ENCODE data around the gene NHLH1. TPM values are rescaled to one million over a fixed set of nuclear protein-coding genes. Genes with fewer than 3 reads are reported as not detected.

NHLH1 gene
- total and polyA plus RNA-seq, 2 donors (not counting 1 experiment from before 2014, with no cell fraction given), result 0.27 to 0.39 TPM

DNA sequence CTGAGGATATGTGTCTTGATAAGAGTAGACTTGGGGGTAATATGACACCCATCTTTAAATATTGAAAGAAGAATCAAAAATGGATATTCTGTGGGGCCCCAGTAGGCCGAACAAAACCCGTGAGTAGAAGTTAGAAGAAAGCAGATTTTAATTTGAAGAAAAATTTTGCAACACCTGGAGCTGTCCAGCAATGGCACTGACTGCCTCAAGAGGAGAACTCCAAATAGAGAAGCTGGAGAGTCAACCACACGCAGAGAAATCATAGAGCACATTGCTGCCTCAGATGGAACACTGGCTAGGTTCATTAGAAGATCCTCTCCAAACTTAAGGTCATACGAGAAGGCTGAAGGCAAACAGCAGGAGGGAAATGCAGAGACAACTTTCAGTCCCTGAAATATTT lies 6.8 kb downstream of the NHLH1 start:
- Histone ChIP-seq H3K79me2 (ENCODE audit: control insufficient read depth, insufficient read depth, low read length) (no peaks in the 10 kb centered on the region), H3K4me3 (ENCODE audit: control extremely low read depth in 1 of 5, extremely low read depth in 1 of 5, insufficient read depth in 1 of 5, low read depth in 2 of 5, low read length in 4 of 5) (no peak overlapping the region), H3K27ac (ENCODE audit: low read length in 2 of 2) (no peak overlapping the region), H3K27me3 (replicated peaks in 1 of 4; ENCODE audit: control extremely low read depth in 1 of 4, control insufficient read depth in 3 of 4, insufficient read depth in 4 of 4, low read length in 3 of 4) (no peaks in the 10 kb centered on the region), H3K36me3 (replicated peaks in 1 of 2; ENCODE audit: control extremely low read depth in 1 of 2, control insufficient read depth in 1 of 2, extremely low read depth in 1 of 2, insufficient read depth in 2 of 2, low read length in 1 of 2) (no peaks in the 10 kb centered on the region), H3K9ac (ENCODE audit: low read length) (no peak overlapping the region), H3K9me3 (ENCODE audit: control extremely low read depth in 1 of 3, control insufficient read depth in 2 of 3, insufficient read depth in 1 of 3, low read length in 2 of 3) (no peaks in the 10 kb centered on the region), H3K4me2 (replicated peaks; ENCODE audit: low read depth, low read length, poor library complexity, severe bottlenecking) (no peak overlapping the region), H4K20me1 (ENCODE audit: control insufficient read depth, insufficient read depth, low read length, poor library complexity, severe bottlenecking) (no peaks in the 10 kb centered on the region), H3K4me1 (ENCODE audit: control insufficient read depth in 2 of 2, insufficient read depth in 2 of 2, low read length in 2 of 2) (peaks cover 19 to 23% of the 10 kb centered on the region in 2 donors), H2AFZ (ENCODE audit: insufficient read depth, low read depth, low read length, poor library complexity, severe bottlenecking) (no peak overlapping the region)
- H3K9me3 Mint-ChIP-seq (ENCODE audit: insufficient read depth), result no peaks in the 10 kb centered on the region
- no peak overlapping the region for H3K4me3 Mint-ChIP-seq
- peaks cover 24% of the 10 kb centered on the region for H3K4me1 Mint-ChIP-seq
- no peak for TF ChIP-seq EZH2 (IDR thresholded peaks at IDR 0.05; ENCODE audit: borderline replicate concordance, insufficient read depth, low read depth, low read length, poor library complexity, severe bottlenecking)
- TF ChIP-seq, protein P1, sequence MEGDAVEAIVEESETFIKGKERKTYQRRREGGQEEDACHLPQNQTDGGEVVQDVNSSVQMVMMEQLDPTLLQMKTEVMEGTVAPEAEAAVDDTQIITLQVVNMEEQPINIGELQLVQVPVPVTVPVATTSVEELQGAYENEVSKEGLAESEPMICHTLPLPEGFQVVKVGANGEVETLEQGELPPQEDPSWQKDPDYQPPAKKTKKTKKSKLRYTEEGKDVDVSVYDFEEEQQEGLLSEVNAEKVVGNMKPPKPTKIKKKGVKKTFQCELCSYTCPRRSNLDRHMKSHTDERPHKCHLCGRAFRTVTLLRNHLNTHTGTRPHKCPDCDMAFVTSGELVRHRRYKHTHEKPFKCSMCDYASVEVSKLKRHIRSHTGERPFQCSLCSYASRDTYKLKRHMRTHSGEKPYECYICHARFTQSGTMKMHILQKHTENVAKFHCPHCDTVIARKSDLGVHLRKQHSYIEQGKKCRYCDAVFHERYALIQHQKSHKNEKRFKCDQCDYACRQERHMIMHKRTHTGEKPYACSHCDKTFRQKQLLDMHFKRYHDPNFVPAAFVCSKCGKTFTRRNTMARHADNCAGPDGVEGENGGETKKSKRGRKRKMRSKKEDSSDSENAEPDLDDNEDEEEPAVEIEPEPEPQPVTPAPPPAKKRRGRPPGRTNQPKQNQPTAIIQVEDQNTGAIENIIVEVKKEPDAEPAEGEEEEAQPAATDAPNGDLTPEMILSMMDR (IDR thresholded peaks at IDR 0.05), result no peak
- POLR2A ChIA-PET, result interaction anchor here (0.7 kb wide), 1 partner anchor 302 kb away, joined by 3 read pairs; no protein-coding TSS in a partner anchor
- H3K27me3 Mint-ChIP-seq, result no peaks in the 10 kb centered on the region
- ATAC-seq (ENCODE audit: low read depth), result no peak
- DNase-seq, result no peak
- no peak overlapping the region for H3K27ac Mint-ChIP-seq
- CTCF ChIA-PET, result interaction anchor here (0.6 to 7.8 kb wide), 9 partner anchors 16 to 366 kb away, joined by 3 to 79 read pairs (median 7); no protein-coding TSS in a partner anchor
- 94% methylated on average over 2 of the region's 4 CpGs for WGBS (ENCODE audit: insufficient coverage)
- intact Hi-C loops (cut with micrococcal nuclease), result no loop called here

- DNase-seq (no peak), ATAC-seq (ENCODE audit: low read depth) (no peak)
- intact Hi-C loops (cut with micrococcal nuclease), result loop anchor here (5.0 kb wide), 1 partner anchor 32 kb away; the partner anchor contains the start of genes COPA and NCSTN
- no peaks in the 10 kb centered on the region for H3K27me3 ChIP-seq (replicated peaks in 1 of 4; ENCODE audit: control extremely low read depth in 1 of 4, control insufficient read depth in 3 of 4, insufficient read depth in 4 of 4, low read length in 3 of 4)
- no peak overlapping the region for H3K9ac ChIP-seq (ENCODE audit: low read length)
- WGBS (ENCODE audit: insufficient coverage), result 74% methylated on average over 6 of the region's 6 CpGs
- no peaks in the 10 kb centered on the region for H3K9me3 ChIP-seq (ENCODE audit: control extremely low read depth in 1 of 3, control insufficient read depth in 2 of 3, insufficient read depth in 1 of 3, low read length in 2 of 3)
- ChIA-PET POLR2A (no interaction called here), CTCF (interaction anchor here (0.8 to 7.8 kb wide), 10 partner anchors 11 to 367 kb away, joined by 3 to 79 read pairs (median 18); no protein-coding TSS in a partner anchor)
- no peak for TF ChIP-seq EZH2 (IDR thresholded peaks at IDR 0.05; ENCODE audit: borderline replicate concordance, insufficient read depth, low read depth, low read length, poor library complexity, severe bottlenecking)
- TF ChIP-seq, protein P1 (IDR thresholded peaks at IDR 0.05), result no peak
- no peaks in the 10 kb centered on the region for H3K79me2 ChIP-seq (ENCODE audit: control insufficient read depth, insufficient read depth, low read length)
- Mint-ChIP-seq H3K9me3 (ENCODE audit: insufficient read depth) (no peaks in the 10 kb centered on the region), H3K4me1 (peaks cover 24% of the 10 kb centered on the region), H3K27me3 (no peaks in the 10 kb centered on the region), H3K4me3 (no peak overlapping the region), H3K27ac (peak overlapping the region; percentile 63)
- H3K4me1 ChIP-seq (ENCODE audit: control insufficient read depth in 2 of 2, insufficient read depth in 2 of 2, low read length in 2 of 2), result peaks cover 19 to 23% of the 10 kb centered on the region in 2 donors
- no peak overlapping the region for H3K4me3 ChIP-seq (ENCODE audit: control extremely low read depth in 1 of 5, extremely low read depth in 1 of 5, insufficient read depth in 1 of 5, low read depth in 2 of 5, low read length in 4 of 5)
- H2AFZ ChIP-seq (ENCODE audit: insufficient read depth, low read depth, low read length, poor library complexity, severe bottlenecking), result no peak overlapping the region
- no peaks in the 10 kb centered on the region for H3K36me3 ChIP-seq (replicated peaks in 1 of 2; ENCODE audit: control extremely low read depth in 1 of 2, control insufficient read depth in 1 of 2, extremely low read depth in 1 of 2, insufficient read depth in 2 of 2, low read length in 1 of 2)
- H4K20me1 ChIP-seq (ENCODE audit: control insufficient read depth, insufficient read depth, low read length, poor library complexity, severe bottlenecking), result no peaks in the 10 kb centered on the region
- H3K4me2 ChIP-seq (replicated peaks; ENCODE audit: low read depth, low read length, poor library complexity, severe bottlenecking), result no peak overlapping the region
- no peak overlapping the region for H3K27ac ChIP-seq (ENCODE audit: low read length in 2 of 2)
Measured at GRCh38 chr1:160374306-160375110, 7.6 kb downstream of the NHLH1 start.

Data from B cell (primary cell).